AG08395 (cell line): ENCODE results near the gene RYR2.
"Not testable (repeated sequence)": the region's sequence is repeated elsewhere in the genome, so short reads cannot be mapped to it uniquely, and the experiment has no call there.

Experiments
- DNase-seq: peaks from one replicate; pipeline ENCODE4 v3.0.0; 2012; ENCODE audit warnings: mixed read lengths, low spot score

Gene RYR2

GRCh38 chr1:237084341-237085077, 42.5 kb downstream of the RYR2 start:
- DNase-seq = no peak

GRCh38 chr1:237091691-237092090, 49.7 kb downstream of the RYR2 start:
- DNase-seq = no peak

- DNase-seq = no peak
Measured at GRCh38 chr1:237093691-237094090, 51.7 kb downstream of the RYR2 start.

- DNase-seq = no peak
Measured at GRCh38 chr1:237098541-237098940, 56.6 kb downstream of the RYR2 start.

DNA sequence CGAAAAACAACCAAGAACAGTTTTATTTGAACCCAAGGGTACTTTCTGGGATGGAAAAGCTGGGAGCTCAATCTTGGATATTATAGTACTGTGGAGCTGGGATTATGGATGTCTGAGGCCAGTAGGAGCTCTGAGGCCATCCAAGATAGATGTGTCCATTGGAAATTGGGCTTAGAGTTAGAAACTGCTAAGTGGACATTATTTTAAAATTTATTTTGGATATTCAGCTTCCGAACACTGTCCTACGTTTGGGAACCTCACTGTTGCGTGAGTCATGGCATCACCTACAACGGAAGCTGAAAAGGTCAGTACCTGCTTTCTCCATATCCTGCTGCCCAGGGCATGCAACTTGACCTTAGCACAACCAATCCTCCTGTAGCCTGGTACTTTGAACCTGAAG, 61.0 kb downstream of the RYR2 start:
- DNase-seq = no peak

DNA sequence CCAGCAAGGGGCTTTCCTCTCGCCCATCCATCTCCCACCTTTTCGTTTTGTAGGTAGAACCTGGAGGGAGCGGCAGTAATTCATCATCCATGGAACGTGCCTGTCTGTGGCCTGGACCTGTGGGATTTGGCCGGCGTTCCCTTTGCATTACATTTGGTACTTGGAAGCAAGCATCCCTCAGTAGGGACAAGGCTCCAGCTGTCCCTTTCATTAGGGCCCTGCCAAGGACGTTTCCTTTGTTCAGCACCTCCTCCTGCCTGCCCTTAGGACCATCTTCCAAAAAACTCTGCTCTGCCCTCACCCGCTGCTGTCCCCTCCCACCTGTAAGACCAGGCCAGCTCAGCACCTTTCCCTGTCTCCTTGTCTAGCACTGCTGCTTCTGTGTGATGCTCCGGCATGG, 62.1 kb downstream of the RYR2 start:
- DNase-seq = no peak

DNA sequence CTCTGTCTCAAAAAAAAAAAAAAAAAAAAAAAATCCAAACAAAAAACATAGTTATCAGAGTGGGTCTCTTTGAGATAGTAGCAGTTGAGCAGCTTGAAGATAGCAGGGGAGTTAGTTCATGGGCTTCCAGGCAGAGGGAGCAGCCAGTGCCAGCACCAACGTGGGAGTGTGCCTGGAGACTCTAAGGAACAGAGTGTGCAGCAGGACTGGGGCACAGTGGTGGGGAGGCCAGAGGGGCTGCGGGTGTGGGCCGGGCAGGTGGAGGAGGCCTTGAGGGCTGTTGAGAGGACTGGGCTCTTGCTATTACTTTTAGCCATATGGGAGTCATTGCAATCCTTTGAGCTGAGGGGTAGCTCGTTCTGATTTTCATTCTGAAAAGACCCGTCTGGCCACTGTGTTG, 63.8 kb downstream of the RYR2 start:
- DNase-seq = no peak

- no peak for DNase-seq
Measured at GRCh38 chr1:237108297-237109040, 66.5 kb downstream of the RYR2 start.

- no peak for DNase-seq
Measured at GRCh38 chr1:237111807-237112206, 69.8 kb downstream of the RYR2 start.

GRCh38 chr1:237112663-237113062, 70.7 kb downstream of the RYR2 start:
- no peak for DNase-seq

DNA sequence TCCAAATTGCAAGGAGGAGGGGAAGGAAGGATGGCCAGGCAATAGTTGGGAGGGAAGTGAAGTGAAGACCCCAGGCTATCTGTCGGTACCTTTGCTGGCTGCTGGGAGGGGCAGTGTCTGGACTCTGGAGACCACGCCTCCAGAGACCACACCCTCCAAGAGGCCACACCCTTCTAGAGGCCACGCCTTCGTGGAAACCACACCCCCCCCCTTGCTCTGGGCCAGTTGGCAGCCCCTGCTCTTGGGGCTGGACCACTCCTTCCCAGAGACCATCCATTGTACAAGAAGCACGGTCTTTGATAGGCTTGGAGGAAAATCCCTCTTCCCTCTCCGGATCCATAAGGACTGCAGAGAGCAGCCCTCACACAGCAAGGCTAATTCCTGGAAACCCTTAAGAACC, 73.1 kb downstream of the RYR2 start:
- DNase-seq = no peak

GRCh38 chr1:237119091-237119490, 77.1 kb downstream of the RYR2 start:
- DNase-seq = no peak

DNA sequence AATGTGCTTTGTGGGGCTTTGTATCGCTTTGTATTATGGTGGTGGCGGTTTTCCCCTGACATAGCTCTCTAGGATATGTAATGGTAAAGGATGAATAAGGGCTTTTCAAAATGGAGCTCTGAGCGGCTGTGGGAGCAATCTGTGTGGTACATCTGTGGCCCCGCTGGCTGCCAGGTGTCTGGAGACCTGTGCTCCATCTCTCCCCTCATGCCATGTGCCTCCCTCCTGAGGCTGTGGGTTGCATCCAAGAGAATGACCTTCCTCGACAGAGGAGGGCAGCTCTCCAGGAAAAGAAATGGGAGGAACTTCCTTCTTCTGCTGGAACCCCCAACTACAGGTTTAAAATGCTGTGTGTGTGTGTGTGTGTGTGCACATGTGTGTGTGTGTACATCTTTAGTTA, 78.7 kb downstream of the RYR2 start:
- no peak for DNase-seq

GRCh38 chr1:237124856-237125462, 83.0 kb downstream of the RYR2 start:
- DNase-seq = no peak

GRCh38 chr1:237126180-237126579, 84.2 kb downstream of the RYR2 start:
- no peak for DNase-seq

DNA sequence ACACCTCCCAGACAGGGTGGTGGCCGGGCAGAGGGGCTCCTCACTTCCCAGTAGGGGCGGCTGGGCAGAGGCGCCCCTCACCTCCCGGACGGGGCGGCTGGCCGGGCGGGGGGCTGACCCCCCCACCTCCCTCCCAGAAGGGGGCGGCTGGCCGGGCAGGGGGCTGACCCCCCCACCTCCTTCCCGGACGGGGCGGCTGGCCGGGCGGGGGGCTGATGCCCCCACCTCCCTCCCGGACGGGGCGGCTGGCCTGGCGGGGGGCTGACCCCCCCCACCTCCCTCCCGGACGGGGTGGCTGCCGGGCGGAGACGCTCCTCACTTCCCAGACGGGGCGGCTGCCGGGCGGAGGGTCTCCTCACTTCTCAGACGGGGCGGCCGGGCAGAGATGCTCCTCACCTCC, 85.3 kb downstream of the RYR2 start:
- DNase-seq = not testable (repeated sequence)

DNA sequence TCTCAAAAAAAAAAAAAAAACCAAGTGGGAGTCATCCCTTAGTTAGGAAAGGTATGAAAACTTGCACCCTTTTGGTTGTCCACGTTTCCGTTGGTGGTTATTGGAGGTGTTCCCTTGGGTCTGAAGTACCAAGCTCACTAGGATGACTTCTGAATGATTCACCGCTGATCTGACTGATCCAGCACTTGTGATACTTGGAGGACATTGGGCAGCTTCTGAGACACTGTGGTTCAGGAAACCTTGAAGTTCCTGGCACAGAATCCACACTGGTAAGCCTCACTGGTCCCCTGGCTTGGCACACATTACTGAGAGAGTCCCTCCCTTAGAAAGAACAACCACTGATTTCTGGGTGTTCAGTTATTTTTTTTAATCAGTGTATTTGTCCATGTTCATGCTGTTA, 91.9 kb downstream of the RYR2 start:
- DNase-seq = no peak

DNA sequence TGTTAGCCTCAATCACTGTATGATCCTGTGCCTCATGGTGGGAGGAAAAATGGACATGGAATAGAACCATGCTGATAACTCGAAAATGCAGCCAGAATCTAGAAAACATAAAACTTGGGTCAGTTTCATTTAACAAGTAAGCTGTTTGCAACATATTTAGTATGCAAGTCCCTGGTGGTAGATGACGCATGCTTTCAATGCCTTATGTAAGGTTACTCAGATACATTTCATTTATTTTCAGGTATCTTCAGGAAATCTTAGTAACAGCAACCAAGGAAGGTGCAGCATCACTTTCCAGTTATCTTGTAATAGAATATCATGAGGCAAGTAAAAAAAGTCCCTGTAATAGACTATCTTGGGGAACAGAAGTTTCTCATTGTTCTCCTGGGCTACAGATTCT, 92.9 kb downstream of the RYR2 start:
- DNase-seq = no peak

GRCh38 chr1:237138551-237138950, 96.6 kb downstream of the RYR2 start:
- no peak for DNase-seq

DNA sequence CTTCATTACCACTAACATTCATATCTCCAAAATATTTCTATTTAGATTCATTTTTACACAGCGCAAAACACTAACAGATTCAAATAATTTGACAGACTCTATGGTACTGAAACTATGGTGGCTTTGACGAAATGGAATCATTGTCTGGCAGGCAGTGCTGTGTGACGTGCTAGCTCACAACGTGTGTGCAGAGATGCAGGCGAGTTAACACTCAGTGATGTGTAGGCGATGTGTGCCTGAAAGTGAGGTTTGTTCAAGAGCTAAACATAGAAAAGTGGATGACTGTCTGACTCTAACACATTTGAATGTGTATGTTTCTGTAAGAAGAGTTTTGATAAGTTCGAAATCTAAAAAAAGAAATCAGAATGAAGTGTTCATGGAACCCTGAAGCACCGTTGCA, 97.7 kb downstream of the RYR2 start:
- DNase-seq = no peak

GRCh38 chr1:237140986-237141385, 99.0 kb downstream of the RYR2 start:
- no peak for DNase-seq

- no peak for DNase-seq
Measured at GRCh38 chr1:237141502-237141901, 99.5 kb downstream of the RYR2 start.

DNA sequence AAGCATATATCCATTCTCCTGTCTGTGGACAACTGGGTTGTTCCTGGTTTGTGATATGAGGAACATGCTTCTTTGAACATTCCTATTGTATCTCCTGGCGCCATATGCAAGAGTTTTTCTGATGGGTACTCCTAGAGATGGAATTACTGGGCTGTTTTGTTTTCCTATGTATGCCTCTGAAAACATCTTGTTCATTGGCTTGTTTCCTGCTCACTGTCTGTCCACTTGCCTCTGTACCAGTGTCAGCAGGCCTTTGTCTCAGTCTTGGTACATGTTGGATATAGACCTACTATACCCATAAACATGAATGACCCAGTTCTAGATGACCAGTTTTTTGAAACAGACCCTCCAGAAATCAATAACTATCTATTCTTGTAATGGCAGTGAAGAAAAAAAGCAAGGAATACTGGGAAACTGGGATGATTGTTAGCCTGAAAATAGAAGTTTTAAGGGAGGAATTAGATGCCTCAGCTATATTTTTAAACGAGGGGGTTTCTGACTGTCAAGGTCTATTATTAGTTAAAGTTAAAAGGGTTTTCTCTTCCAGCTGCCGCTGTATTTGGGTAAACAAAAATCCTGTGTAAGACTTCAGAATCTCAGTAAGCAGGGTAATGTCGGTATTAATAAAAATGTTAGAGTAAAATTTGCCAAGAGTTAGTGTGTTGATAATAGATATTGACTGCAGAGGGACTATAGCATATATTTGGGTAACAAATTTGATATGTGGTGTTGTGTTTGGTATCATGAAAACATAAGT, 103.6 kb downstream of the RYR2 start:
- no peak for DNase-seq
